Measurements from ENCODE around the gene CCDC197.

CCDC197 gene

DNA sequence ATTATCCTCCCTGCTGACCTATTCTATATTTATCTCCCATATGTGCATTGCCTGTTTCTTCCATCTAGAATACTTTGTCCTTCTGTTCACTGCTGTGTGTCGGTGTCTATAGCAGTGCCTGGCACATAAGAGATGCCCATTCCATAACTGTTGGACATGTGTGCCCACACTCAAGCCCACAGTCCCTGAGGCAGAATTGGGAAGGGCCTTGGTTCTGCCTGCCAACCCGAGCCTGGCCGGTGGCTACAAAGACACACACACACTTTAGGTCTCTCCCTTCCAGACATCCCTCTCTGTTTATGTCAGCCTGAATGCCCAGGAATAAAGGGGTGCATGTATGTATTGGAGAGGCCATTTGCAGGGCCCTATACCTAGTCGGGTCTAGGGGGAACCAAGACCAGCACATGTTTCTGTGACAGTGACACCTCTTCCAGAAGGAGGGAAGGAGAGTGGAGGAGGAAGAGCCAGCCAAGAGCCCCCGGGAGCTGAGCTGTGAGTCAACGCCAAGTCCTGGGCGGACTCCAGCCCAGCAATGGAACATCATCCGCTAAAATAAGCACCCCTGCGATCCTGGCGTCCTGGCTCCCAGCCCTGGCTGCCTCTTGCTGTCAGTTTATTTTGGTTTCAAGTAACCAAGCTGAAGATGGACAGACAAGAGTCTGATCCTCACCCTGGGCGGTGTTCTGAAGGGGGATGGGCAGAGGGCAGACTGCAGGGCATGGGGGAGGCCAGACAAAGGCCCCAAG, 16.5 kb upstream of the CCDC197 start:
- DNase-seq = no peak

DNA sequence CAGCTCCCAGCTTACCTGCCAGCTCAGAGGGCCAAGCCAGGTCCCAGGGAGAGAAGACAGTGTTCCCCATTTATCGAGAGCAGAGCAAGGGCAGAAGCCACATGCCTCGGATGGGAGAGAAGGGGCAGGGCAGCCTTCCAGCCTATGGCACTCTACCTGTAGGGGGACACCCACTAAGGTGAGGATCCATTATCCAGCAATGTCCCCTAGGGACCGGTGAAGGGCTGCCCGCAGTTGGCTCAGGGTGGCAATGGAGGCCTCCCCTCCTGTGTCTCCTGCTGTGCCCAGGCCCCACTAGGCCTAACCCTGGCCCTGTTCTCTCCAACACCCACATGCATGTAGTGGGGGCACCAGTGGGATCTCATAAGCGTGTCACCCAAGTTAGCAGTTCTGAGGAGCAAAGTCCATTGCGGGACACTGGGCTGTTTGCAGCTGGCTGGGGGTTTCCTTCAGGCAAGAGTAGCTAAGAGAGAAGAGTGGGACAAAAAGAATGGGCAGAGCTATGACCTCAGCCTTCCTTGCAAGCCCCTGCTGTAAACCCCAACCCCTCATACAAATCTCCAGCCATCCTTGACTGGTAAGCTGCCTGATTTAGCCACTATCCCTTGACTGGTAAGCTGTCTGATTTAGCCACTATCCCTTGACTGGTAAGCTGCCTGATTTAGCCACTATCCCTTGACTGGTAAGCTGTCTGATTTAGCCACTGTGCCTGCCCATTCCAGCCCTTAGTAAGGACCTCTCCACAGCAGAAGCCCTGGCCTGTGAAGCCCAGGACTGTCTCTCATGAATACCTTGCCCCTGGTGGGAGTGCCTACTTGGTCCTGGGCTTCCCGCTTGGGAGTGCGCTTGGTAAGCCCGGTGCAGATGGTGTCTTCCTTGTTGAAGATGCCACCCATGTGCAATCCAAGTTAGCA, 15.5 kb upstream of the CCDC197 start:
- DNase-seq = no peak

DNA sequence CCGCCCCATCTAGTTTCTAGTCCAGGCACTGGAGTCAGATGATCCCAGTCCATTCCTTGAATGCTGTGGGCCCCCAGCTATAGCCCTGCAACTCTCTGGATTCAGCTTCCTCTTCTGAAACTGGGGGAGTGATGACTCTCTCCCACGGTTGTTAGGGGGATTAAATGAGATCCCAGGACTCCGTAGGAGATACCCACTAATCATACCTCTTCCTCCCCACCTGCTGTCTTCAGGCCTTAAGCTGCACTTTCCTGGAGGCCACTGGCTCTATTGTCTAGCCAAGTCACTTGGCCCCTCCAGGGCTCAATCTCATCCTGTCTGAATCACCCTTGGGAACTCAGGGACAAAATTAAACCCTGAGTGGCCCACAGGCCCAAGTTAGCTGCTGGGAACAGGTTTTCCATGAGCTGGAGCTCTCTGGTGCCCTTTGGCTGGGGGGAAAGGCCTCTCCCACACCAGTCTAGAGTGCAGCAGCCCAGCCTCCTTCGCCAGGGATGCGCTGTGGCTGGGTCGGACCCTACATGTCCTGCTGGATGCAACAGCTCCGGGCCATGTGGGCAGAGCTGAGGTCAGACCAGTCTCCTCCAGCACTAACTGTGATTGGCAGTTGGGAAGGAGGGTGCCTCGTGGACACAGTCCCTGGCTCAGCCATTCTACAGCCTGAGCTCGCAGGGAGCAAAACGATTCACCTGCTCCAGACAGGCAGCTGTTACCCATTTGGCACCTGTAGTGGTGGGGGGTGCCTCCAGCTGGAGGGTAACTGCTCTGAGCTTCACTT, 14.7 kb upstream of the CCDC197 start:
- no peak for DNase-seq

DNA sequence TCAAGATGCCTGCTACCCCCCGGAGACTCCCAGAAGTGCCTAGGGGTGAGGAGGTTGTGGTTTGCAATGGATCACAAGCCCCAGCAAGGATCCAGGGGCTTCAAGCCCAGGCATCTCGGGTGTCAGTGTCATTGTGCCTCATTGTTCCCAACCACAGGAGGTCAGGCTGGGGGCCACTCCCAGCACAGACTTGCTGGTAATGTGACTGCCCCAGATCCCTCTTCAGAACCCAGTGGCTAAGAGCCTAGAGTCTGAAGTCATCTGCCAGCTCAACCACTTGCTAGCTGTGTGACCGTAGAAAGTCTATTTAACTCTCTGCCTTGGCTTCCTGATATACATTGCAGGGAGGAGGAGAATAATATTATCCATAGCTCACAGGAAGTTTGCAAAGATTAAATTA, 13.0 kb upstream of the CCDC197 start:
- peak; percentile 34 for DNase-seq

DNA sequence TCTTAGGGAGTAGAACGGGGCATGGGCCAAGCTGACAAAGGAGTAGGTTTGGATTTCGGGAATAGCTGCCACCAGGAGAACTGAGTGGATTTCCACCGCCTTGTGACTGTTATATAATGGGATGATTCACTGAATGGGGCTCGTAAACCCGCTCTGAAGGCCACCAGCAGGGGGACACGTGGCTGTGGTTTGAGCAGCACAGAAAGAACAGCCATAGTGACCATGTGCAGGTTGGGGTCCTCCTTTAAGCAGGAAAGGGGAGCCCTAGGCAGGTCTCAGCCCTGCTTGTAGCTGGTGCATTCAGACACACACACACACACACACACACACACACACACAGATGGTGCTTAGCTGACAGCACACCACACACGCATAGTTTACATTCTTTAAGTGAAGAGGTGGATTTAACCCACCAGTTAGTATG, 12.1 kb upstream of the CCDC197 start:
- DNase-seq = peak; percentile 31

DNA sequence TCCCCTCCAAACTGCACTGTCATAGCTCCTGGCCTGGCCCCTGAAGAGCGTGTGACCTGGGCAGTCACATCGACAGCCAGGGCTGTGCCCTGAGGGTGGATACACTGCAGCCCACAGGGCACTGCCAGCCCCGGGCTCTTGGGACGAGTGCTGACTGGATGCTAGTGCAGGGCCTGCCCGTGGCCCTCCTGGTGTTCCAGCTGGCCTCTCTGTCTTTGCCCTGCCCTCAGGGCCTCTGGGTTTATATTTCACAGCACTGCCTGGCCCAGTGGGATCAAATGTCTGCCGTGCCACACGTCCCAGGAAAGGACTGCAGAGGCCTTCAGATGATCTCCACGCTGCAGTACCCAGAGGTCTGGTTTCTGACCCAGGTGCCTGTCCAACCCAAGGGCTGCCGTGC, 10.1 kb upstream of the CCDC197 start:
- no peak for DNase-seq

DNA sequence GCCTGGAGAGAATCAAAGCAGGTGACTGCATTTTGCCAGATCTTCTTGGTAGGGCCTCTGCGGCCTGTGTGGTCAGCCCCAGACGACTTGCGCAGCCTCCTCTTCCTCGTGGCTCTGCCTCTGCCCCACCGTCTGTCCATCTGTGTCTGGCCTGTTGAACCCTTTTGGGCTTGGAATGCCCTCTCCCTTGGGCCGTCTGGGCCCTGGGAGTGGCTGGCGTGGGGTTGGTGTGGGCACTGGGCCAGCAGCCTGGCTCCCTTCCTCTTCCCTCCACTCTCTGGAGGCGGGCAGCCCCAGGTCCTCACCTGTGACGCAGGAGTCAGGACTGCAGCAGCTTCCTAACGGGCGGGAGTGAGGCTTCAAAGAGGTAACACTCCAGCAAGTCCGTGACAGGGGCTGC, 9.7 kb upstream of the CCDC197 start:
- no peak for DNase-seq

DNA sequence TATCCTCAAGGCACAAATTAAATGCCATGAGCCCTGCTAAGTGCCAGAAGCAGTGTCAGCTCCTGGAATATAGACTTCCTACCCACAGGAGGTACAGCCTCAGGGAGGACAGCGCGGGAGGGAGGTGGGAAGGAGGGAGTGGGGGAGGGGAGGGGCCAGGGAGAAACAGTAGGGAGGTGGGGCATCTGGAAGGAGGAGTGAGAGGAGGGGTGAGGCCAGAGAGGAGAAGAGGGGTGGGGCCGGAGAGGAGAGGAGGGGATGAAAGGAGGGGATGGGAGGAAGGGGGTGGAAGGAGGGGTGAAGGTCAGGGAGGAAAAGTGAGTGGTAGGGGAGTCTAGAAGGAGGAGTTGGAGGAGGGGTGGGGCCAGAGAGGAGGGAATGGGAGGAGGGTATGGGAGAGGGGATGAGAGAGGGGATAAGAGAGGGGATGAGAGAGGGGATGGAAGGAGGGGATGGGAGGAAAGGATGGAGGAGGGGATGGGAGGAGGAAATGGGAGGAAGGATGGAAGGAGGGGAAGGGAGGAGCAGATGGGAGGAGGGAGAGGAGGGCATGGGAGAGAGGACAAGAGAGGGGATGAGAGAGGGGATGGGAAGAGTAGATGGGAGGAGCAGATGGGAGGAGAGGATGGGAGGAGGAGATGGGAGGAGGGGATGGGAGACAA, 9.2 kb upstream of the CCDC197 start:
- no peak for DNase-seq

DNA sequence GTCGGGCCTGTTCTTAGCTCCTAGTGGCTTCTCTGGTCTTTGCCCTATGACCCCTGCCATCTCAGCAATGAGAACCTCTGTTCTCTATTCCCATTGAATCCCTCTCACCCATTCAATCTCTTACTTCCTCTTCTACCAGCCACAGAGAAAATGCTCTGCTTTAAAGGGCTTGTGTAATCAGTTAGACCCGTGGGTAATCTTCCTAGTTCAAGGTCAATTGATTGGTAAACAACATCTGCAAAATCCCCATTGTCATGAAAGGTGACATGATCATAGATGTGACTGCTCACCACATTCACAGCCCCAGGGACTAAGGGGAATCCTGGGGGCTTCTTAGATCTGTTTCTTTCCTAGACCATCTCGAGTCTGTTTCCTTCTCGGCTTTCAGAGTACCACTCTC, 7.2 kb upstream of the CCDC197 start:
- DNase-seq = no peak

DNA sequence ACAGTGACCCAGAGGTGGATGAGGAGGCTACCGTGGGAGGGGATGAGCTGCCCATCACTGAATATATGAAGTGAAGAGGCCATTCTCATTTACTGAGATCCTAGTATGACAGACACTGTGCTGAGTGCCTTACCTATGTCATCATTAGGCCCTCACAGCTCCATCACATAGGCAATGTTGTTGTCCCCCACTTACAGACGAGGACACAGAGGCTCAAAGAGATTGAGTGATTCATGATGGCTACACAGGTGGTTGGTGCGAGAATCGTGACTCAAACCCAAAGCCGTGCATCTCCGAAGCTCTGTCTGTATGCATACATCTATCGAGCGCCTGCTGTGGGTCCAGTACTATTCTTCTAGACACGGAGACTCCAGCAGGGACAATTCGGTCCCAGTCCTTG, 5.9 kb upstream of the CCDC197 start:
- DNase-seq = no peak

DNA sequence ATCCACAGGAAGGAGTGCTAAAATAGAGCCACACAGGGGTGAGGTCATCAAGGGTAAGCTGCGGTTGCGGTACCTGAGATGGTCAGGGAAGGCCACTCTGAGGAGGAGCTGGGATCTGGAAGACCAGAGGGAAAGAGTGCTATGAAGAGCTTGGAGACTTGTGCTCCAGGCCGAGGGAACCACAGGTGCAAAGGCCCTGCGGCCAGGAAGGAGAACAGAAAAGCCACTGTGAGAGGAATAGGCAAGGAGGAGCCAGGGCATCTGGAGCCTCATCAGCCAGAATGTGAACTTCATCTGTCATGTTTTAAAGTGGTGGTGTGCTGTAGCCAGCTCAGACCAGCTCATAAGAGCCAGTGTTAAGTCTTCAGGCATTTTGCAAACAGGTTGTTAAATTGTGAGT, 5.5 kb upstream of the CCDC197 start:
- no peak for DNase-seq

DNA sequence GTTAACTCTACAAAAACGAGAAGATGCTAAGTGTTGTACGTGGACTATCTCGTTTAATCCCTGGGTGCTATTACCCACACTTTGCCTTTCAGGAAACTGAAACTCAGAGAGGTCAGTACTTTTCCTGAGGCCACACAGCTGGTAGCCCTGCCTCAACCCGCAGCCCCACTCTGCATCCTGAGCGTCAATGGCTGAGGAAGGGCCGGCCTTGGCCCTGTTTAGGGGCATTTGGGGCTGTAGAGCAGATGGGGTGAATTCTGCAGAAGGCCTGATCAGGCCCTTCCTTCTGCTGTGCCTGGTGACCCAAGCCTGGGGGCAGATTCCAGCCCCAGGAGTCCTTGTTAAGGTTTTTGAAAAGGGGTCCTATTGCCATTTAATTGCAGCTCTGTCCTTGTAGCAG, 3.7 kb upstream of the CCDC197 start:
- no peak for DNase-seq

DNA sequence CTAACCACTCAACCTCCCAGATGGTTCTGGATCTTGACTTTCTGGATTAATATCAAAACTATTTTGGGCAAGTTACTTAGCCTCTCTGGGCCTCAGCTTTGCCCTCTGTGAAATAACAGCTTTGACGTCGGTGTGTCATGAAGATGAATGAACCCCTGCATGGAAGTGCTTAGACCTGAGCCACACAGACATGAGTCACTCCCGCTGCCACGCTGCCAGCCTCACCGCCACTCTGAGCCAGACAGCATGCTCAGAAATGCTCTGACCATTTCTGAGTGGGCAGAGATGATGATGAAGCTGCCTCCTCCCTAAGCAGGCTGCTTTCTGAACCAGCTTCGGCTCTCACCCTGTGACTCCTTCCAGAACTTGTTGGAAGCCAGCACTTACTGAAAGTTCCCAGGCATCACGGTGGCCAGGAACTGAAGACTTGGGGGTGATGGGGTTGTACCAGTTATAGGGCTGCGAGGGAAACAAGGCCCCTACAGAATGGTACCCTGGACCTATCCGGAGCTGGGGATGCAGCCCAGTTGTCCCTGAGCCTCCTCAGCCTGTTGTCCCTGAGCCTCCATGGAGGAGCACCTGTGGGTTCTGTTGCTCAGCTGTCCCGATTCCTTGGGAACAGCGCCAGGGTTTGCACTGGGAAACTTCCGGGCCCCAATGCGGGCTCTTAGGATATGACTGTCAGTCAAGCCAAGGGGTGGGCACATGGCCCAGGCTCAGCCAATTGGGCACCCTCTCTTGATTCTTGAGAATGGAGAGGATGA, 2.0 kb upstream of the CCDC197 start:
- peak; percentile 58 for DNase-seq

DNA sequence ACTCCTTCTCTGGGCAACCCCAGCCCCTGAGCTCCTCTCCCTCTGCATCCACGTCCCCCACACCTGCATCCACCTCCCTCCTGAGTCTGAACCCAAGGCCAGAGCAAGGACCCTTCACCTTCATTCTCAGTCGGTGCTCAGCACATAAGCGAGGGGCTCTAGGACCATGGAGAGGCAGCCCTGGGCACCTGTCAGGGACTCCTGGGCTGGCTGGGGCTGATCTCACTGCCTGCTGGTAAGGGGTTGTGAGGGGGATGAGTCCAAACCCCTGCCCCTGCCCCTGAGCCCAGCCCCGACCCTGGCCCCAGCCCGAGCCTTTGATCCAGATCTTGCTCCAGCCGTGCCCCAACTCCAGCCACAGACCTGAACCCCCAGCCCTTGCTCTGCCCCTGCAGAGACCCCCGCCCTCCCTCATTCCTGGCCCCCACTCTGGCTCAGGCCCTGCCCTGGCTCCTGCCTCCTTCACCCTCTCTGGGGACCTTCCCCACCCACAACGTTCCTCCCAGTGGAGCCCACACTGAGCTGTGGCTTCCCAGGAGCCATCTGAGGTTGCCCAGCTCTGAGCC, 888 bp upstream of the CCDC197 start:
- no peak for DNase-seq

DNA sequence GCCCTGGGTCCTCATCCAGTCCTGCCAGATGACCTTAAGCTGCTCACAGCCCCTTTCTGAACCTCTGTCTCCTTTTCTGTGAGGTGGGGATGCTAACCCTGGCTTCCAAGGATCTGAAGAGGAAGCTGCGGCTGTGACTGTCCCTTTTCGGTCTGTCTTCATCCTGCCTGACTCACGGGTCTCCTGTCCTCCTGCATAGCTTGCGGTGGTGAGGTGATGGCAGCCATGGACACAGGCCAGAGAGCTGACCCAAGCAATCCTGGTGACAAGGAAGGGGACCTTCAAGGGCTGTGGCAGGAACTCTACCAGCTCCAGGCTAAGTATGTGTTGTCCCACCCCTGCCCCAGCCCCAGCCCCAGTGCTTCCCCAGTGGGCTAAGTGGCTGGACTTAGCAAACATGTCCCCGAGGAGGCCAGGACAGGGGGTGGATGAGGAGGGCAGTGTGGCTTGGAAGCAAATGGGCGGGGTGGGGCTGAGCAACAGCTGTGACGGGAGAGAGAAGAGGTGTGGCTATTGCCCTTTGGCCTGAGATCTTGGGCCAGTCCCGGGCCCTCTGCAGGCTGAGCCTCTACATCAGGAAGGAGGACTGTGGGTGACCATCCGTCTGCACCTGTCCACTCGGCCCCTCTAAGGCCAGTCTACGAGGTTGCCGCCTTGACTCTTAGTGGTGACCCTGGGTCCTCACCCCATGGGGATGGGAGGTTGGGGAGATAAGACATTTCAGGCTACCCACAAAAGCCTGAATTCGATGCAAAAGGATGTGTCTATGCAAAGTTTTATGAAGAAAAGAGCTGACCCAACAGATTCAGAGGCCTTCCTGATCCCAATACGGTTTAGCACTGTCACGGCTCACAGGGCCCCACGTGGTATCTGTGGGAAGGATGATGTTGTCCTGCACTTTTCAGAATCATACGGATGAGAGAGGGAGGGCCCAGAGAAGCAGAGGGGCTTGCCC, 1.1 kb downstream of the CCDC197 start:
- no peak for DNase-seq

DNA sequence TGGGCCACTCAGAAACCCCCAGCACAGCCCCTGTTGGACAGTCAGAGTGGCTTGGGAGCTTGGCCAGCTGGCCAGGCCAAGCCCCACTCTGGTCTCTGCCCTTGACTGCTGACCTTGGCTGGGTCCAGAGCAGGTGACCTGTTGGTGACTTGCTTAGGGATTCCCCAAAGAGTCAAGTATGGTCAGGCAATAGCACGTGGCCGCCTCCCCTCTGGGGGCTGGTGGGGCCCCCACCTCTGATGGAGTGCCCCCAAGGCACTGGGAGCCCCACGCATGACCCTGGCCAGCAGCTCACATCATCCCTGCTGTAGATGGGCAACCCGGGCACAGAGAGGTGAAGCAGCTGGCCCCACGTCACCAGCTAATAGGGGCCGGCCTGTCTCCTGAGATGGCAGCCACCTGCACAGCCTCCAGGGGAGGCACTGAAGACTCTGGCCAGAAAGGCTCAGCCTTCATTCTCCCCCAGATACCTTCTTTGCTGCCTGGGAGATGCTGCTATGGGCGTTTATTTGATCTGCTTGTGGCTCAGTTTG, 1.8 kb downstream of the CCDC197 start:
- no peak for DNase-seq

DNA sequence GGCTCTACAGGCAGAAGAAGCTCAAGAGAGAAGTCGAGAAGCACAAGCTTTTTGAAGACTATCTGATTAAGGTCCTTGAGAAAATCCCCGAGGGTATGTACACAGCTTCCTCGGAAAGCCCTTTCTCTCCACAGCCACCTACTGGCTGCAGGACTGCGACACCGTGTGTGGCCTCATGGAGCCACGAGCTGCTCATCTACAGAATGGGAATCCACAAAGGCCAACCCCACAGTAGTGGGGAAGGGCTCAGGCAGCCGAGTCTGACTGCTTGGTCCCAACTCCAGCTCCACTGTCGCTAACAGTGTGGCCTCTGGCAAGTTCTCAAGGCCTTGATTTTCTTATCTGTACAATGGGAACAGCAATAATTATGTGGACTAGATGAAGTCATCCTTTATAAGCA, 2.5 kb downstream of the CCDC197 start:
- no peak for DNase-seq

DNA sequence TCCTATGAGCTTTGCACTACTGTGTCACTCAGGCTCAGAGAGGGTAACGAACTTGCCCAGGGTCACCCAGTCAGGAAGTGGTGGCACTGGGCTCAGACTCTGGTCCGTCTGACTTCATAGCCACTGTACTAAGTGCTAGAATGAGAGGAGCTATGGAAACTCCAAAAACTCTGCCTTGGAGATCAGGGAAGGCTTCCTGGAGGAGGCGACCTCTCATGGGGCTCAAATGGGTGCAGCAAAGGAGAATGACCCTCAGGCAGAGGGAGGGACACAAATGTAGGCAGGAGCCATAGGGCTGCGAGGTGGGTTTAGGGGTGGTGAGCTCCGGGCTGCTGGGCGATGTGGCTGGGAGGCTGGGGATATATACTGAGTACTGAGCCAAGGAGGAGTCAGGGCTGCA, 3.2 kb downstream of the CCDC197 start:
- no peak for DNase-seq

DNA sequence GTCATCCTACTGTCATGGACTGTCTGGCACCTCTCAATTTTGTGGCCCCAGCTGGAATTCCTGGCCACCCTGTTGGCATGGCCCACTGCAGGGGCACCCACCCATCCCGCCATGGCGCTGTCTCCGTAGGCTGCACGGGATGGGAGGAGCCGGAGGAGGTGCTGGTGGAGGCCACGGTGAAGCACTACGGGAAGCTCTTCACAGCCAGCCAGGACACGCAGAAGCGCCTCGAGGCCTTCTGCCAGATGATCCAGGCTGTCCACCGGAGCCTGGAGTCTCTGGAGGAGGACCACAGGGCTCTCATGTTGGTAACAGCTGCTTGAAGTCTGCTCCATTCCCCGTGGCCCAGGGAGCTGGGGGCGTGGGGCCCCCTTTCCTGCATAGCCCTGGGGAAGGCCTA, 3.9 kb downstream of the CCDC197 start:
- no peak for DNase-seq

Measured in T1000 (cell line).